ENCODE data around the gene CENPP. TPM values are rescaled to one million over a fixed set of nuclear protein-coding genes. Genes with fewer than 3 reads are reported as not detected.

Gene CENPP
- total RNA-seq, 4 donors from 2014 or later, result 14.1 to 39.5 (median 19.2) TPM

DNA sequence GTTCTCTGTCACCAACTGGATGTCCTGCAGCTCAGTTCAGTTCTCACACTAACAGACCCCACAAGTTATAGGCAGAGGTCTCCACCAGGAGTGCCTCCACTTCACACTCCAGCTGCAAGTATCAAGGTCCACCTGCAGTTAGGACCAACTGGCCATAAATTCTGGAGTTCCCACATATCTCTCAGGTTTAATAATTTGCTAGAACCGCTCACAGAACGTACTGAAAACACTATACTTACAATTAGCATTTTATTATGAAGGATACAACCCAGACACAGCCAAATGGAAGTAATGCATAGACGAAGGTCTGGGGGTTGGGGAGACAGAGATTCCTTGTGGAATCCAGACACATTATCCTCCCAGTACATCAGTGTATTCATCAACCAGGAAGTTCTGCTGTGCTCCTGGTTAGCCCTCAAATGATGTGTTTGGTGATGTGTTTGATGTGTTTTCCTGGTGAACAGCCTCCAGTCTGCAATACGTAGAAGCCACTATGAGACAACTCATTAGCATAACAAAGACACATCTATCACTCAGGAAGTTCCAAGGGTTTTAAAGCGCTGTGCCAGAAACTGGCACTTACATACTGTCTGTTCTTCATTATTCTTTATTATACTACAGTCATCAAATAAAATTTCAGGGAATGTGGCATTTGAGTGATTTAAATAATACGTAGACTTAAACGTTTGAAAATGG is 53.3 kb downstream of the CENPP start:
- TF ChIP-seq EP300 (IDR thresholded peaks at IDR 0.05) (no peak), POLR2A (IDR thresholded peaks at IDR 0.05) (no peak), POLR2AphosphoS5 (IDR thresholded peaks at IDR 0.05) (no peak)
- TF ChIP-seq, protein P1, sequence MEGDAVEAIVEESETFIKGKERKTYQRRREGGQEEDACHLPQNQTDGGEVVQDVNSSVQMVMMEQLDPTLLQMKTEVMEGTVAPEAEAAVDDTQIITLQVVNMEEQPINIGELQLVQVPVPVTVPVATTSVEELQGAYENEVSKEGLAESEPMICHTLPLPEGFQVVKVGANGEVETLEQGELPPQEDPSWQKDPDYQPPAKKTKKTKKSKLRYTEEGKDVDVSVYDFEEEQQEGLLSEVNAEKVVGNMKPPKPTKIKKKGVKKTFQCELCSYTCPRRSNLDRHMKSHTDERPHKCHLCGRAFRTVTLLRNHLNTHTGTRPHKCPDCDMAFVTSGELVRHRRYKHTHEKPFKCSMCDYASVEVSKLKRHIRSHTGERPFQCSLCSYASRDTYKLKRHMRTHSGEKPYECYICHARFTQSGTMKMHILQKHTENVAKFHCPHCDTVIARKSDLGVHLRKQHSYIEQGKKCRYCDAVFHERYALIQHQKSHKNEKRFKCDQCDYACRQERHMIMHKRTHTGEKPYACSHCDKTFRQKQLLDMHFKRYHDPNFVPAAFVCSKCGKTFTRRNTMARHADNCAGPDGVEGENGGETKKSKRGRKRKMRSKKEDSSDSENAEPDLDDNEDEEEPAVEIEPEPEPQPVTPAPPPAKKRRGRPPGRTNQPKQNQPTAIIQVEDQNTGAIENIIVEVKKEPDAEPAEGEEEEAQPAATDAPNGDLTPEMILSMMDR (IDR thresholded peaks at IDR 0.05), result no peak
- Histone ChIP-seq H3K36me3 (no peaks in the 10 kb centered on the region), H3K4me1 (no peaks in the 10 kb centered on the region), H3K27me3 (no peaks in the 10 kb centered on the region), H3K4me3 (no peak overlapping the region), H3K27ac (no peak overlapping the region), H3K9me3 (no peaks in the 10 kb centered on the region)
- 77% methylated on average over 7 of the region's 7 CpGs for WGBS
- no peak for DNase-seq (ENCODE audit: low spot score in 2 of 2)

DNA sequence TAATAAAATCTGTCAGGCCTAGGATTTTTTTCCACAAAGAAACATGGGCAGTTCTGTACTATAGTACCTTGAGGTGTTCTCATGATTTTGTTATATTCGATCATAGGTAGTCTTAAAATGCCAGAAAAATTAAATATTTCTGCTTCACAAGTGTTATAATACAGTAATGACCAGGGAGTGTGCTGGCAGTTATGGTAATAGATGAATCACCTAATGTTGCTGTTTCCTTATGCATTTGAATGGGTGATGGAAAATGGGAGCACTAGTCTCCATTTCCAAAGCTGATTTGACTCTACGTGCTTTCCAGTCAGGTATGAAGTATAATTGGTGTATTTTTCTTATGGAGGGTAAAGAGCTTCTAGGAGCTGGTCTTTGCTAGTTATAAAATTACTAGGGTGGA is 54.9 kb downstream of the CENPP start:
- H3K4me1 ChIP-seq, result peaks cover 3% of the 10 kb centered on the region
- H3K27ac ChIP-seq, result no peak overlapping the region
- no peaks in the 10 kb centered on the region for H3K36me3 ChIP-seq
- 94% methylated on average over 2 of the region's 2 CpGs for WGBS
- no peak overlapping the region for H3K4me3 ChIP-seq
- no peaks in the 10 kb centered on the region for H3K27me3 ChIP-seq
- DNase-seq (ENCODE audit: low spot score in 2 of 2), result no peak
- TF ChIP-seq, protein P1 (IDR thresholded peaks at IDR 0.05), result no peak
- TF ChIP-seq EP300 (IDR thresholded peaks at IDR 0.05) (no peak), POLR2AphosphoS5 (IDR thresholded peaks at IDR 0.05) (no peak), POLR2A (IDR thresholded peaks at IDR 0.05) (no peak)
- no peaks in the 10 kb centered on the region for H3K9me3 ChIP-seq

DNA sequence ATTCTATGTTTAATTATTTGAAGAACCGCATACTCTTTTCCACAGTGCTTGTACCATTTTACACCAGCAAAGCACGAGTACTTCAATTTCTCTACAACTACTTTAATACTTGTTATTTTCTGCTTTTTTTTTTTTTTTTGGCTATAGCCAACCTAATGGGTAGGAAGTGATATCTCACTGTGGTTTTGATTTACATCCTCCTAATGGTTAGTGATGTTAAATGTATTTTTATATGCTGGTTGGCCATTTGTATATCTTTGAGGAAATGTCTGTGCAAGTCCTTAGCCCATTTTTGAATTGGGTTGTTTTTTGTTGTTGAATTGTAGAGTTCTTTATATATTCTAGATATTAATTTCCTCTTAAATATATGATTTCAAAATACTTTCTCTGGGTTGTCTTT is 56.0 kb downstream of the CENPP start:
- TF ChIP-seq, protein P1 (IDR thresholded peaks at IDR 0.05), result no peak
- TF ChIP-seq POLR2AphosphoS5 (IDR thresholded peaks at IDR 0.05) (no peak), EP300 (IDR thresholded peaks at IDR 0.05) (no peak), POLR2A (IDR thresholded peaks at IDR 0.05) (no peak)
- DNase-seq (ENCODE audit: low spot score in 2 of 2), result no peak
- Histone ChIP-seq H3K27me3 (no peaks in the 10 kb centered on the region), H3K4me3 (no peak overlapping the region), H3K27ac (no peak overlapping the region), H3K9me3 (no peaks in the 10 kb centered on the region), H3K4me1 (peaks cover 9% of the 10 kb centered on the region), H3K36me3 (no peaks in the 10 kb centered on the region)
- 90% methylated on average over 2 of the region's 2 CpGs for WGBS

DNA sequence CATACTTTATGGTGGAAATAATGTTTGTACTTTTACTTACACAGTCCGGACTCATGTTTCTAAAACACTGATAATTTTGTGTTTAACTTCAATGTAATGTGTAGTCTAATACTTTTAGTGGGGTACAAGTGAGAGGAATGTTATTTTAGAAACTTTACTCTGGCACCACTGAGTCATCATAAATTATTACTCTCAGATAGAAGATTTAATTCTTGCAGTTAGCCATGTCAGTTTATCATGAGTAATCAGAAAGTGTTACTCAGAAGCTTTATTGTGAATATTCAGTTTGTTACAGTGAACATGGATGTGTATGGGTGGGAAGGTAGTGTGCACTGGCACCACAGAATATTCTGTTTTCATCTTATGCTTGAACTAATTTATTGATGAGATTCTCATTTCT is 58.6 kb downstream of the CENPP start:
- 94% methylated on average over 1 of the region's 1 CpG for WGBS
- TF ChIP-seq POLR2AphosphoS5 (IDR thresholded peaks at IDR 0.05), result no peak
- TF ChIP-seq EP300 (IDR thresholded peaks at IDR 0.05), result no peak
- TF ChIP-seq, protein P1 (IDR thresholded peaks at IDR 0.05), result no peak
- no peak for TF ChIP-seq POLR2A (IDR thresholded peaks at IDR 0.05)
- Histone ChIP-seq H3K4me1 (peaks cover 9% of the 10 kb centered on the region), H3K27me3 (no peaks in the 10 kb centered on the region), H3K36me3 (no peaks in the 10 kb centered on the region), H3K27ac (no peak overlapping the region), H3K9me3 (no peaks in the 10 kb centered on the region), H3K4me3 (no peak overlapping the region)
- no peak for DNase-seq (ENCODE audit: low spot score in 2 of 2)

DNA sequence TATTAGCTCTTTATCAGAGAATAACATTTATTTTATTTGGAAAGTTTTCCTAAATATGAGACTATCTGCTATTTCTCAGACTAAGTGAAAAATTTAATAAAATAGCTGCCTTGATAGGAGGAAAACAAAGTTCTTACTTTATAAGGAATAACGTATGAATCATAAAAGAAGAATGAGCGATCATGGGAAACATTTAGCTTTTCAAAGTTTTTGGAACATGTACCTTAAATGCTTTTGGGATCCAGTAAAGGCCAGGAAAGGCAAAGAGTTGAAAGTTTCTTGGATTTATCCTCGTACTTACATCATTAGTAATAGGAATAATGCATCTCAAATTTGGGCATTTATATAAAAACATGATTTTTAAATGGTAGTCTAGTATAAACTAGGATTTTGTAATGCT is 59.2 kb downstream of the CENPP start:
- Histone ChIP-seq H3K9me3 (no peaks in the 10 kb centered on the region), H3K27me3 (no peaks in the 10 kb centered on the region), H3K4me3 (no peak overlapping the region), H3K36me3 (no peaks in the 10 kb centered on the region), H3K4me1 (peaks cover 9% of the 10 kb centered on the region), H3K27ac (no peak overlapping the region)
- 80% methylated on average over 3 of the region's 3 CpGs for WGBS
- no peak for DNase-seq (ENCODE audit: low spot score in 2 of 2)
- TF ChIP-seq POLR2AphosphoS5 (IDR thresholded peaks at IDR 0.05), result no peak
- TF ChIP-seq, protein P1 (IDR thresholded peaks at IDR 0.05), result no peak
- TF ChIP-seq POLR2A (IDR thresholded peaks at IDR 0.05), result no peak
- TF ChIP-seq EP300 (IDR thresholded peaks at IDR 0.05), result no peak

Measured in suprapubic skin (tissue), 4 donors.